Skeletal muscle tissue (tissue), 4 donors: ENCODE measurements around the gene CHD1L. TPM values are rescaled to one million over a fixed set of nuclear protein-coding genes. Genes with fewer than 3 reads are reported as not detected.

Source experiments
- H3K27ac ChIP-seq: one replicate; pipeline ENCODE4 v1.7.0; 2013; ENCODE audit warnings: mild to moderate bottlenecking, low read depth, low read length, inconsistent platforms
- H3K27me3 ChIP-seq, 3 donors: one replicate each; pipeline ENCODE4 v1.7.0; 2013; ENCODE audit warnings: low read length in 3 of 3; ENCODE audit not compliant: control insufficient read depth in 3 of 3, insufficient read depth in 3 of 3
- H3K36me3 ChIP-seq, 3 donors: one replicate each; pipeline ENCODE4 v1.7.0; 2013; ENCODE audit warnings: low read length in 3 of 3; ENCODE audit not compliant: control insufficient read depth in 3 of 3, insufficient read depth in 3 of 3
- H3K4me1 ChIP-seq, 3 donors: one replicate each; pipeline ENCODE4 v1.7.0; 2013; ENCODE audit warnings: low read length in 3 of 3, mild to moderate bottlenecking in 3 of 3; ENCODE audit not compliant: control insufficient read depth in 3 of 3, insufficient read depth in 3 of 3
- H3K4me3 ChIP-seq, 3 donors: one replicate each; pipeline ENCODE4 v1.7.0; 2013; ENCODE audit warnings: low read length in 3 of 3
- H3K9ac ChIP-seq, 3 donors: one replicate each; pipeline ENCODE4 v1.7.0; 2013; ENCODE audit warnings: low read length in 3 of 3, mild to moderate bottlenecking in 3 of 3, moderate library complexity in 2 of 3, low read depth in 1 of 3
- H3K9me3 ChIP-seq, 3 donors: one replicate each; pipeline ENCODE4 v1.7.0; 2013; ENCODE audit warnings: low read length in 3 of 3; ENCODE audit not compliant: control insufficient read depth in 3 of 3
- total RNA-seq: library from RNA; depleted of rRNA; stranded (reverse); fragments of >200 nt; gene quantifications from one replicate; pipeline ENCODE4 v1.2.3, GENCODE V29; 2014
- donor health status: Osteomylitis.

The CHD1L gene
- total RNA-seq, 1 donor from 2014 or later = 23.5 TPM

DNA sequence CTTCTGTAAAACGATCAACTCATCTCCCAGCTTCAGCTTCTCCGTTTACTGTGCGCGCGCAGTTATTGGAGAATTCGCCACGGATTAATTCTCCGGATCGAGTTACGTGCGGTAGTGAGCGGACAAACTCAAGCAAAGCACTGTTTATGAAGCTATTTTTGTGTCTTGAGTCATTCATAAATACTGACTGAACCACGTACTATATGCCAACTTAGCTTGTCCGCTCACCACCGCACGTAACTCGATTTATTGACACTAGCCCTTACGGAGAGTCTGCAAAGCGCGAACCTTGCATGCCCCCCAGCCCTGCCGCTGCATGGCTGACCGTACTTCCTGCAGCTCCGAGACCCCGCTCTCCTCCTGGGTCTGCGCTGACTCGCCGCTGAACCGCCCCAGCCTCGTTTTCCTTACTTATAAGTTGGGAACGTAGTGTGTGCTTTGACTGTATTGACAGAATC lies 773 bp downstream of the CHD1L start:
- Histone ChIP-seq H3K4me1 (peaks cover 7 to 26% (median 24%) of the 10 kb centered on the region in 3 donors), H3K27ac (peak overlapping the region; percentile 98)

DNA sequence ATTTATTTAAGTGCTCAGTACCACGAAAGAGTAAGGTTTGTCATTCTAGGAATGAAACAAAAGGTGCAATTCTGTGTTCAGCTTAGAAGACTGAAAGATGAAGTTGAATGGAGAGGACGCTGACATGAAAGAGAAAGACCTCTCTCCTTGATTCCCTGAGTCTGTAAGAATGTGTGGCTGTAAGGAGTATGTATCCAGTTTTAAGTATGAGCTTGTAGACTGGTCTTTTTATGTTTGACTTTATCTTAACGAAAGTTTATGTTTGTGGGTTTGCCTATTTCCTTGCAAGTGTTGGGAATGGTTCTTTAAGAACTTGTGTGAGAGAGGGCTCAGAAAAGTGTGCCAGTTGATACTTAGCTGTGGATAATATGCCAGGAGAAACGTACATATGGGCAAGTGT lies 1.4 kb downstream of the CHD1L start:
- Histone ChIP-seq H3K4me3 (peak overlapping the region; percentile 81 to 88 (median 85)), H3K4me1 (peaks cover 7 to 26% (median 24%) of the 10 kb centered on the region in 3 donors), H3K27ac (peak overlapping the region; percentile 98), H3K9me3 (no peaks in the 10 kb centered on the region), H3K9ac (peak overlapping the region; percentile 89 to 96 (median 93)), H3K27me3 (no peaks in the 10 kb centered on the region), H3K36me3 (no peaks in the 10 kb centered on the region)

More for the DNA sequence above, 773 bp downstream of the CHD1L start:
- no peaks in the 10 kb centered on the region for H3K36me3 ChIP-seq
- no peaks in the 10 kb centered on the region for H3K27me3 ChIP-seq
- H3K9me3 ChIP-seq = no peaks in the 10 kb centered on the region
- H3K4me3 ChIP-seq = peak overlapping the region; percentile 81 to 88 (median 85)
- peak overlapping the region; percentile 89 to 96 (median 93) for H3K9ac ChIP-seq

DNA sequence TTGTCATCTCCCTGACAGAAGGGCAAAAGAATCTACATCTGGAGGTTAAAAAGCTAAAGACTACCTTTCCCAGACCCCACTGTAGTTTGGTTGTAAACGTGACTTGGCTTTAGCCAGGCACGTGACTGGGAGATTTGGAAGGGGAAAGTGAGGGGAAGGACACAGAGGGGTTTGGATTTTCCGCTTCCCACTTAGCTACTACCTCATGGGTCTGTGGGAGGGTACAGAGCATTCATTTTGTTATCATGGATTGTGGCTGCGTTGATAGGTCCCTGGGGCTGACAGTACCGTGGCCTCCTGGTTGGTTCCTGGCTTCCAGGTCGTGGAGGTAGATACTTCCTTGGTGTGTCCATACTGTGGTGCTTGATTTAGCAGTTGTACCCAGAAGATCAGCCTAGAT lies 2.6 kb downstream of the CHD1L start:
- no peak overlapping the region for H3K4me3 ChIP-seq
- no peak overlapping the region for H3K9ac ChIP-seq
- peaks cover 7 to 26% (median 24%) of the 10 kb centered on the region in 3 donors for H3K4me1 ChIP-seq
- no peaks in the 10 kb centered on the region for H3K36me3 ChIP-seq
- H3K9me3 ChIP-seq = no peaks in the 10 kb centered on the region
- H3K27ac ChIP-seq = no peak overlapping the region
- H3K27me3 ChIP-seq = no peaks in the 10 kb centered on the region

DNA sequence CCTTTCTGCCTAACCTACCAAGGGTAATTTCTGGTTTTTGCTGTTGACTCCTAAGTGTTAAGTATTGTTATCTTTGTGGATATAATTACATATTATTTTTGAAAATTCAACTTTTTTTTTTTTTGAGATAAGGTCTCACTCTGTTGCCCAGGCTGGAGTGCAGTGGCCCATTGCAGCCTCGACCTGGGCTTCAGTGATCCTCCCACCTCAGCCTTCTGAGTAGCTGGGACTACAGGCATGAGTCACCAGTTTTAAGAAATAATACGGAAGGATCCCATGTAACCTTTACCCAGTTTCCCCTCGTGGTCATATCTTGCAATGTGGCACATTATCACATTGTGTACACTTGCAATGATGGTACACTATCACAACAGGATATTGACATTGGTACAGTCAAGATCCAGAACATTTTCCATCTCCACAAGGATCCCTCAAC lies 3.1 kb downstream of the CHD1L start:
- H3K36me3 ChIP-seq = no peaks in the 10 kb centered on the region
- H3K4me3 ChIP-seq = no peak overlapping the region
- H3K27ac ChIP-seq = no peak overlapping the region
- H3K27me3 ChIP-seq = no peaks in the 10 kb centered on the region
- H3K9ac ChIP-seq = no peak overlapping the region
- no peaks in the 10 kb centered on the region for H3K9me3 ChIP-seq
- H3K4me1 ChIP-seq = peaks cover 7 to 26% (median 24%) of the 10 kb centered on the region in 3 donors

DNA sequence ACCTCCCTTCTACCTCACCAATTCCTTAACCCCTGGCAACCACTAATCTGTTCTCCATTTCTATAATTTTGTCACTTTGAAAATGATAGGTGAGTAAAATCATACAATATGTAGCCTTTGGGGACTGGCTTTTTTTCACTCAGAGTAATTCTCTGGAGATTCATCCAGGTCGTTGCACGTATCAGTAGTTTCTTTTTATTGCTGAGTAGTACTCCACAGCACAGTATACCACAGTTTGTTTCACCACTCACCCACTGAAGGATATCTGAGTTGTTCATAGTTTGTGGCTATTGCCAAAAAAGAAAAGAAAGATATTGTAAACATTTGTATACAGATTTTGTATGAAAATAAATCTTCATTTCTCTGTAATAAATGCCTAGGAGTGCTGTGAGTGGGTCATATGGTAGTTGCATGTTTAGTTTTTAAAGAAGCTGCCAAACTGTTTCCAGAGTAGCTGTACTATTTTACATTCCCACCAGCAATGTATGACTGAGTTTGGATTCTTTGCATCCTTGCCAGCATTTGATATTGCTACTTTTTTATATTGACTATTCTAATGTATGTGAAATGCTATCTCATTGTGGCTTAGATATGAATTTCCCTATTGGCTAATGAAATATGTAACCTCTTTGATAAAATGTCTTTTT lies 3.7 kb downstream of the CHD1L start:
- Histone ChIP-seq H3K4me3 (no peak overlapping the region), H3K27me3 (no peaks in the 10 kb centered on the region), H3K27ac (no peak overlapping the region), H3K4me1 (peaks cover 7 to 26% (median 24%) of the 10 kb centered on the region in 3 donors), H3K9ac (no peak overlapping the region), H3K36me3 (no peaks in the 10 kb centered on the region), H3K9me3 (no peaks in the 10 kb centered on the region)

DNA sequence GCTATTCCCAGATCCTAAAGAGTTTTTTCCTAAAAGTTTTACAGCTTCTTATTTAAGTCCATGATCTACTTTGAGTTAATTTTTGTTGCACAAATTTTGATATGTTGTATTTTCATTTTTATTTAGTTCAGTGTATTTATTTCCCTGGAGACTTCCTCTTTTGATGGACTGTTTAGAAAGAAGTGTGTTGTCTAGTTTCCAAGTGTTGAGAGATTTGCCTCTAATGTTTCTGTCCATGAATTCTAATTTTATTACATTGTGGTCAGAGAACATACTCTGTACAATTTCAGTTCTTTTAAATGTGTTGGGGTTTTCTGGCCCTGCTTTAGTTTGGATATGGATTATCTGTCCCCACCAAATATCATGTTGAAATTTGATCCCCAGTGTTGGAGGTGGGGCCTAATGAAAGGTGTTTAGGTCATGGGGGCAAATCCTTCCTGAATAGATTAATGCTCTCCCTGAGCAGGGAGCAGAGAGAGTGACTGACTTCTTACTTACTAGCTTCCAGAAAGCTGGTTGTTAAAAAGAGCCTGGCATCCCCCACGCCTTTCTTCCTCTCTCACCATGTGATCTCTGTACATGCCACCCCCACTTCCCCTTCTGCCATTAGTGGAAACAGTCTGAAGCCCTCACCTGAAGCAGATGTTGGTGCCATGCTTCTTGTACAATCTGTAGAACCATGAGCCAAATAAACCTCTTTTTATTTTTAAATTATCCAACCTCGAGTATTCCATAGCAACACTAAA lies 4.6 kb downstream of the CHD1L start:
- H3K27me3 ChIP-seq = no peaks in the 10 kb centered on the region
- peak overlapping the region; percentile 34 for H3K27ac ChIP-seq
- peaks cover 3 to 21% (median 19%) of the 10 kb centered on the region in 3 donors for H3K4me1 ChIP-seq
- H3K4me3 ChIP-seq = no peak overlapping the region
- H3K9me3 ChIP-seq = no peaks in the 10 kb centered on the region
- H3K9ac ChIP-seq = no peak overlapping the region
- no peaks in the 10 kb centered on the region for H3K36me3 ChIP-seq

DNA sequence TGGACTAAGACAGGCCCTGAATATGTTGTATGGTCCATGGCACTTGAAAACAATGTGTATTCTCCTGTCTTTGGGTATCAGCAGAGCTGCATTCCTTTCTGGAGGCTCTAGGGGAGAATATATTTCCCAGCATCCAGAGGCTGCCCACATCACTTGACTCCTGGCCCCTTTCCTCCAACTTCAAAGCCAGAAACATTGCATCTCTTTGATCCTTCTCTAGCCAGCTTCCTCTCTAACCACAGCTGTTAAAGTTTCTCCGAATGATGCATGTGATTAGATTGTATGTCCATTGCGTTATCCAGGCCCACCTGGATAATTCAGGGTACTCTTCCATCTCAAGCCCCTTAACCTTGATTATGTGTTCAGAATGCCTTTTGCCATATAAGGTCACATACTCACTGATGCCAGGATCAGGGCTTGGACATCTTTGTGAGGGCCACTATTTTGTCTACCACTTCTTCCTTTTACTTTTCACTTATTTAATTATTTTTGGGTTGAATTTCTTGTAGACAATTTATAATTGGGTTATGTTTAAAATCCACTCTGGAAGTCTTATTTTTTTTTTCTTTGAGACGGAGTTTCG lies 5.3 kb downstream of the CHD1L start:
- no peak overlapping the region for H3K9ac ChIP-seq
- H3K36me3 ChIP-seq = peaks cover 0 to 2% (median 0%) of the 10 kb centered on the region in 3 donors
- peaks cover 3 to 18% (median 17%) of the 10 kb centered on the region in 3 donors for H3K4me1 ChIP-seq
- peak overlapping the region; percentile 34 for H3K27ac ChIP-seq
- H3K4me3 ChIP-seq = no peak overlapping the region
- no peaks in the 10 kb centered on the region for H3K27me3 ChIP-seq
- no peaks in the 10 kb centered on the region for H3K9me3 ChIP-seq

DNA sequence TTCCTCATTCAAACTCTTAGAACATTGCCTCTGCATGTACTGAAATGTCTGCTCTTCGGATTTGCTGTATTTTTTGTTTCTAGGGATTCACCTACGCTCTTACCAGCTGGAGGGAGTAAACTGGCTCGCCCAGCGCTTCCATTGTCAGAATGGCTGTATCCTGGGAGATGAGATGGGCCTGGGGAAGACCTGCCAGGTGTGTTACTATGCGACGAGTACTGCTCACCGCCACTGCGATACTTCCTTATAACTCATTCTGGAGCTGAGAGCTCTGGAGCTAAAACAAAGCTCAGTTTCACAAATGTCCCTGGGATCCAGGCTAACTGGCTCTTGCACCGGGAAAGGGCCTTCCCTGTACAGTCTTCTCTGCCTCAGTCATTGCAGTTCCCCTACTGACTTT lies 10.1 kb downstream of the CHD1L start:
- Histone ChIP-seq H3K4me1 (peaks cover 0 to 3% (median 1%) of the 10 kb centered on the region in 3 donors), H3K9ac (no peak overlapping the region), H3K36me3 (peaks cover 4 to 10% (median 6%) of the 10 kb centered on the region in 3 donors), H3K27ac (no peak overlapping the region), H3K9me3 (no peaks in the 10 kb centered on the region), H3K27me3 (no peaks in the 10 kb centered on the region), H3K4me3 (no peak overlapping the region)

DNA sequence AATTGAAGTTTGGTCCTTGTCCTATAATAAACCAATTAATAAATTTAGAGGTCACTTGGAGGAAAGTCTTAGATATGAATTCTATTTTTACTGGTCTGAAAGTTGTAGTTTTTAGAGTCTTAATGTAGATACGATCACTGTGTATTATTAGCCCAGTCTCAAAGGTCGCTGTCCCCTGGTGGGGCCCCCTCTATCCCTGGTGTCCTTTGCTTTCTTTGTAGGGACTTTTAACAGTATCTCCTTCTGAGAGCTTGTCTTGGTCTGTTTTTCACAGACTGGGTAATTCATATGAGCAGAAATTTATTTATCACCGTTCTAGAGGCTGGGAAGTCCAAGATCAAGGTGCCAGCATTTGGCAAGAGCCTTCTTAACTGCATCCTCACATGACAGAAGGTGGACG lies 18.5 kb downstream of the CHD1L start:
- no peak overlapping the region for H3K9ac ChIP-seq
- H3K27me3 ChIP-seq = no peaks in the 10 kb centered on the region
- no peaks in the 10 kb centered on the region for H3K4me1 ChIP-seq
- H3K27ac ChIP-seq = no peak overlapping the region
- H3K9me3 ChIP-seq = no peaks in the 10 kb centered on the region
- H3K4me3 ChIP-seq = no peak overlapping the region
- peaks cover 18 to 32% (median 25%) of the 10 kb centered on the region in 3 donors for H3K36me3 ChIP-seq
